ENCODE measurements around the gene RSL1D1.
"Not testable (repeated sequence)": the region's sequence is repeated elsewhere in the genome, so short reads cannot be mapped to it uniquely, and the experiment has no call there.

RSL1D1 gene

DNA sequence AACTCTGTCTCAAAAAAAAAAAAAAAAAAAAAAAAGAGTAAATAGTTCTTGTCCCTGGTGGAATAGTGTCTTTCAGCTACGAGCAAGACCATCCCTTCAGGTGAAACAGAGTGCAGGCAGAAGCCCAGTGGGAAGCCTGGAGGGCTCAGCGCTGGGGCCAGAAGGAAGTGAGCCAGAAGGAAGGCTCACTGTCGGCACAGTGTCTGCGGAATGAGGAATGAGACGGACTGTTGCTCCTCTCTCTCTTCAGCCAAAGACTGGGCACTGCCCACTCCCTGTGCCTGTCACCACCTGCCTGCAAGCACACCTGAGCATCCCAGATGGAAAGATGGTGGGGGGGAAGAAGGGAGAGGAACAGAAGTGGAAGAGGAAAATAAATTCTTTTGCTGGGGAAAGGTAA lies 7.5 kb downstream of the RSL1D1 start:
- DNase-seq (ENCODE audit: low read depth in 2 of 2) = no peak

DNA sequence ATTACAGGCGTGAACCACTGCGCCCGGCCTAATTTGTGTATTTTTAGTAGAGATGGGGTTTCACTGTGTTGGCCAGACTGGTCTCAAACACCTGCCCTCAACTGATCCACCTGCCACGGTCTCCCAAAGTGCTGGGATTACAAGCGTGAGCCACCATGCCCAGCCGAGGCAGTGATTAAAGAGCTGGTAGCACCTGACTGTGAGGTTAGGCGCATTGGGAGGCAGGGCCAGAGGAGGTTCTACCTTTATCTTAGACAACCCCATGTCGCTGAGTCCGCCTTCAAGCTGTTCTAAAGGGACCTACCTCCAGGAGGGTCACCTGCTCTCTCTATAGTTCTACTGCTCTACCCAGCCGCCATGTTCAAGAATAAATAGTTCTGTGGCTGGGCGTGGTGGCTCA lies 8.1 kb downstream of the RSL1D1 start:
- no peak for DNase-seq (ENCODE audit: low read depth in 2 of 2)

DNA sequence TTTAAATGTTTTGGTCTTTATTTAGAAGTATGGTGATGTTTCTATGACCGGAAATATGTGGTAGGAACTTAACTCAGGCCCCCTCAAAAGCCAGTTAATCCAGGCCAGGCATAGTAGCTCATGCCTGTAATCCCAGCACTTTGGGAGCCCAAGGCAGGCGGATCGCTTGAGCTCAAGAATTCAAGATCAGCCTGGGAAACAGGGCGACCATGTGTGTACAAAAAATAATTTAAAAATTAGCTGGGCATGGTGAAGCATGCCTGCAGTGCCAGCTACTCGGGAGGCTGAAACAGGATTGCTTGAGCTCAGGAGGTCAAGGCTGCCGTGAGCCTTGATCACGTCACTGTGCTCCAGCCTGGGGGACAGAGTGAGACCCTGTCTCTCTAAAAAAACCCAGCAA lies 10.3 kb downstream of the RSL1D1 start:
- no peak for DNase-seq (ENCODE audit: low read depth in 2 of 2)

DNA sequence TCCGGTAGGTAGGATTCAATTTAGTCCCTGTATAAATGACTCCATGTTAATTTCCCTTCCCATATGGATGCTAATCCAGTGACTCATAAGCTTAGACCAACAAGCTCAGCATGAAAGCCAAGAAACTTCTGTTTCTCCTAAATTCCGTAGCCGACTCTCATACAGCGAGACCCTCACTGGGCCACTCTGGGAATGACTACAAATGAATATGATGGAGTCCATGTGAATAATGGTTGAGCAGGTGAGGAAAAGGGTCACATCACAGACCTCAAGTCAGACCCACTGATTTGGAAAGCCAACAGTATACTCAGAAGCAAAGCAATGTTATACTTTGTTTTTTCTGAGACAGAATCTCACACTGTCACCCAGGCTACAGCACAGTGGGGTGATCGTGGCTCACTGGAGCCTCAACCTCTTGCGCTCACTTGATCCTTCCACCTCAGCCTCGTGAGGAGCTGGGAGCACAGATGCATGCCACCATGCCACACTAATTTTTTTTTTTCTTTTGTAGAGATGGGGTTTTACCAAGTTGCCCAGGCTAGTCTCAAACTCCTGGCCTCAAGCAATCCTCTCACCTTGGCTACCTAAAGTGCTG lies 14.6 kb downstream of the RSL1D1 start:
- peak; percentile 93 to 94 for DNase-seq (ENCODE audit: low read depth in 2 of 2)

DNA sequence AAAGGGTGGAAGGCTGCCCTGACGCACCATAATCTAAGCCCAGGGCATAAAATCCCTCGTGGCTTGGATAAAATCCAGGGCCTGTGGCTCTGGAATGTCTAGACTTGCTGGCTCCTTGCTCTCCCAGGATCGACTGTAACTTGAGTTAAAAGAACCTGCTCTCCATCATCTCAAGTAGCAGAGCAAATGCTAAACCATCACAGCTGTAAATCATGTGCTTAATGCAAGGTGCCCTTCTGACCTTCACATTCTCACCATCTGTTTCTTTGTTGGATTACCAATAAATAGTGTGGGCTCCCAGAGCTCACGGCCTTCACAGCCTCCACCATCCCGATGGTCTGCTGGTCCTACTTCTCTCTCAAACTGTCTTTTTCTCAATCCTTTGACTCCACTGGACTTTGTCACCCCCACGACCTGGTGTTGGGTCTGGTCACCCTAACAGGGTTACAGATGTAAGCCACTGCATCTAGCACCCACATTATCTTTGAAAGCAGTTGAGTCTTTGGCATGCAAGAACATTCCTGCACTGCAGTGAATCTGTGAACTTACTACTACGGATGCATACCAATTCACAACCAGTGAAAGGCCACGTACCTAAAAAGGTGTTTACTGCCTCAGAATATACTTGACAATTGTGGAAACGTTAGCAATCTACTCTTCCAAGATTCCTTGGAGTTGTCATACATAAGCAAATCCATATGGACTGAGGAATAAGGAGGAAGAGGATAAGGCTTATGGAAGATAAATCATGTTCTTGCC lies 15.3 kb downstream of the RSL1D1 start:
- DNase-seq (ENCODE audit: low read depth in 2 of 2) = peak; percentile 68 to 70

DNA sequence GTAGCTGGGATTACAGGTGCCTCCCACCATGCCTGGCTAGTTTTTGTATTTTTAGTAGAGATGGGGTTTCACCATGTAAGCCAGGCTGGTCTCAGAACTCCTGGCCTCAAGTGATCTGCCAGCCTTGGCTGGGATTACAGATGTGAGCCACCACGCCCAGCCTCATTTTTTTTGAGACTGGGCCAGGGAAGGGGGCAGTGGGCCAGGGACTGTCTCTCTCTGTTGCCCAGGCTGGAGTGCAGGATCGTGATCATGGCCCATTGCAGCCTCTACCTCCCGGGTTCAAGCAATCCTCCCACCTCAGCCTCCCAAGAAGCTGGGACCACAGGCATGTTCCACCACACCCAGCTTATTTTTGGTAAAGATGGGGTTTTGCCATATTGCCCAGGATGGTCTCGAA lies 16.0 kb downstream of the RSL1D1 start:
- no peak for DNase-seq (ENCODE audit: low read depth in 2 of 2)

DNA sequence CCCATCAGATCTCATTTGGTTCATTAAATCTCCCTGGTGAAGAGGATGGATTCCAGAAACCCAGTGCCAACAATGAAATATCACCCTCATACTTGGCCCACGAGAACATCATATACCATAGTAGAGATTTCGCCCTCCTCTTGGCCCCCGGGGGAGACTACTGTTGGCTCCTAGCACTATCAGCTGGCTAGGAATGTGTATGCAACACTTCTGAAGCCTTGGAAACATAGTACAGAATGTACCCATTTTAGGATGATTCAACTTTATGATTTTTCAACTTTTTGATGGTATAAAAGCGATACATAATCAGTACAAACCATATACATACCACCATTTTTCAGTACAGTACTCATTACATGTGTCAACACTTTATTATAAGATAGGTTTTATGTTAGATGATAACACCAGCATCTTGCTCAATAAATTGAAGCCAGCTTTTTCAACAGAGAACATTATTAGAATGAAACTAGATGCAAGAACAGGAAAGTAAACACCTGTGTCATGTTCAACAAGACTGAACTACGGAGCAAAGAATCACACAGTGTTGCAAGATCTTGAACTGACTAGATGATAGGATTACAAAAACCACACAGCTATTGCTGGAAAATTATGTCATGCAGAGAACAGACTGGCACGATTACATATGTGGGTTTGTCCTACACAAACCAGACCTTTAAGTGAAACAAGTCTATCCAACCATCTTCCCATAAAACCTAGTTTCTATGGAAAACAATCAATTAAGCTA lies 17.2 kb downstream of the RSL1D1 start:
- DNase-seq (ENCODE audit: low read depth in 2 of 2) = peak in 1 of 2 experiments; percentile 43

DNA sequence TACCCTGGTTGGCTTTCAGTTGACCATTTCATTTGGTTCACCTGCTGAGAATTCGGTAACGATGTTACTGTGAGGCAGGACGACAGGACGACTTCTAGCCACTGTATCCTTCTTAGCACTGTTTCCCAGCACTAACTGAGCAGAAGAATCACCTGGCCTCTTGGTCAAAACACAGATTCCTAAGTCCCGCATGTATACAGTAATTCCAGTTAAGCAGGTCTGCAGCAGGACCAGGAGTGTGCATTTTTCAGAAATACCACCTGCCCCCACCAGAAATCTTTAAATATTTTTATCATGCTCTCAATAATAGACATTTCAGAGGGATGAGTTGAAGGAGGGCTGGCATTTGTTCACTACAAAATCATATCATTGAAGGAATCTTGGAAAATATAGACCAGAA lies 22.6 kb downstream of the RSL1D1 start:
- DNase-seq (ENCODE audit: low read depth in 2 of 2) = no peak

DNA sequence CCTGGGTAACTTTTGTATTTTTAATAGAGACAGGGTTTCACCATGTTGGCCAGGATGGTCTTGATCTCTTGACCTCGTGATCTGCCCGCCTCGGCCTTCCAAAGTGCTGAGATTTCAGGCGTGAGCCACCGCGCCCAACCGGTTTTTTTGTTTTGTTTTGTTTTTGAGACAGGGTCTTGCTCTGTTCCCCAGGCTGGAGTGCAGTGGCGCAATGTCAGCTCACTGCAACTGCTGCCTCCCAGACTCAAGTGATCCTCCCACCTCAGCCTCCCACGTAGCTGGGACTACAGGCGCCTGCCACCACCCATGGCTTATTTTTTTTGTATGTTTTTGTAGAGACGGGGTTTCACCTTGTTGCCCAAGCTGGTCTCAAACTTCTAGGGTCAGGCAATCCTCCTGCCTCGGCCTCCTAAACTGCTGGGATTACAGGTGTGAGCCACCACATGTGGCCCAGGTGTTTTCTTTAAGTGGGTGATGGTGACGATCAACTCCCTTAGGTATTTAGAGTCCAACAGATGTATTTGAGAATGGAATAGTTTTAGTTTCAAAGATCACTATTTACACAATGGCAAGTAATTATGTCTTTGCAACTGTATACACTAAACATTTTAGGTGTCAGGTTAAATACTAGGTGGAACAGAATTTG lies 25.7 kb downstream of the RSL1D1 start:
- not testable (repeated sequence) for DNase-seq (ENCODE audit: low read depth in 2 of 2)

DNA sequence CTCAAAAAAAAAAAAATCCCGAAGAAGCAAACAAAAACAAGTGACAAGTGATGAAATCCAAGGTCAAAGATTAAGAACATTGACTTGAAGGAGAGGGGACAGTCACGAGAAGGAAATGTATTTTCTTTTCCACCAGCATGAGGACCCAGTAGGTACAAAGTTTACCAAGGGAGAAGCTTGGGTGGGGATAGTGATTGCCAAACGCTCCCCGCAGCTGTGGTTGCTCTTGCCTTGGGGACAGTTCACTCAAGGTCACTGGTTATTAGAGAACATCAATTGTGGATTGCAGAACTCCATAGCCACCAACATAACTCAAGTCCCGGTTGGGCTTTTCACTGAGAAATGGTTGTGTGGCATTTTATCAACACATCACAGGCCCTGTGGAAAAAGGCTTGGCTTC lies 27.0 kb downstream of the RSL1D1 start:
- DNase-seq (ENCODE audit: low read depth in 2 of 2) = no peak

DNA sequence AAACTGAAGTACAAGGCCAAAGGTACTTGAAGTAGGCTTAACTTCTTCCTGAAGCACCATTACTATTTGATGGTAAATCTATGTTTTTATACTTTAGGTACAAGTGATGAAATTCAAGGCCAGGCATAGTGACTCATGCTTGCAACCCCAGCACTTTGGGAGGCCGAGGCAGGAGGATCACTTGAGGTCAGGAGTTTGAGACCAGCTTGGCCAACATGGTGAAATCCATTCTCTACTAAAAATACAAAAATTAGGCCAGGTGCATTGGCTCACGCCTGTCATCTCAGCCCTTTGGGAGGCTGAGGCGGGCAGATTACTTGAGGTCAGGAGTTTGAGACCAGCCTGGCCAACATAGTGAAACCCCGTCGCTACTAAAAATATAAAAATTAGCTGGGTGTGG lies 27.7 kb downstream of the RSL1D1 start:
- DNase-seq (ENCODE audit: low read depth in 2 of 2) = not testable (repeated sequence)

DNA sequence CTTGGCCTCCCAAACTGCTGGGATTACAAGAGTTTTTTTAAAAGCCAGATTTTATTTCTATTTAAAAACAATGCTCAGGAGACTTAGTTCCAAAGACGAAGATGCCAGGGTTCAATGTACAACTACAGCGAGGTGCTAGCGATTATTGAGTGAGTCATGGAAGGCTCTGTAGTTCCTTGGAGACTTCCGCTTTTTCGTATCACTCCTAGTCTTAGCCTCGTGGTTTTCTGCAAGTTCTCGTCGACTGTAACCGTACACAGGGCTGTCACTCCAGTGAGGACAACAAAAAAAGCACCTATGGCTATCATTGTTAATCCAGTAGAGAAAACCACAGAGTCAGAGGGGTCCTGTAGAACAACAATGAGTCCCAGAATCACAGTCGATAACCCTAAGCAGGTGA lies 31.5 kb downstream of the RSL1D1 start:
- DNase-seq (ENCODE audit: low read depth in 2 of 2) = no peak

DNA sequence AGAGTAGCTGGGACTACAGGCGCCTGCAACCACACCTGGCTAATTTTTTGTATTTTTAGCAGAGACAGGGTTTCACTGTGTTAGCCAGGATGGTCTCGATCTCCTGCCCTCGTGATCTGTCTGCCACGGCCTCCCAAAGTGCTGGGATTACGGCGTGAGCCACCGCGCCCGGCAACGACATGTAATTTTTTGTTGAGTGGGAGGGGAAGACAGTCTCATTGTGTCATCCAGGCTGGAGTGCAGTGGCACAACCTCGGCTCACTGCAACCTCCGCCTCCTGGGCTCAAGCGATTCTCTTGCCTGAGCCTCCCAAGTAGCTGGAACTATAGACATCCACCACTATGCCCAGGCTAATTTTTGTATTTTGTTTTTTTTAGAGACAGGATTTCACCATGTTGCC lies 32.4 kb downstream of the RSL1D1 start:
- DNase-seq (ENCODE audit: low read depth in 2 of 2) = not testable (repeated sequence)

DNA sequence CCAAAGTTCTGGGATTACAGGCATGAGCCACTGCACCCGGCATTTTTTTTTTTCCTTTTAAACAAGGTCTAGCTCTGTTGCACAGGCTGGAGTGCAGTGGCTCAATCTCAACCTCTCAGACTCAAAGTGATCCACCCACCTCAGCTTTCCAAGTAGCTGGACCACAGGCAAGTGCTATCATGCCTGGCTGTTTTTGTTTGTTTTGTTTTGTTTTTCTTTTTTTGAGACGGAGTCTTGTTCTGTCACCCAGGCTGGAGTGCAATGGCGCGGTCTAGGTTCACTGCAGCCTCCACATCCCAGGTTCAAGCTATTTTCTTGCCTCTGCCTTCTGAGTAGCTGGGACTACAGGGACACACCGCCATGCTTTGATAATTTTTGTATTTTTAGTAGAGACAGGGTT lies 35.2 kb downstream of the RSL1D1 start:
- DNase-seq (ENCODE audit: low read depth in 2 of 2) = no peak

DNA sequence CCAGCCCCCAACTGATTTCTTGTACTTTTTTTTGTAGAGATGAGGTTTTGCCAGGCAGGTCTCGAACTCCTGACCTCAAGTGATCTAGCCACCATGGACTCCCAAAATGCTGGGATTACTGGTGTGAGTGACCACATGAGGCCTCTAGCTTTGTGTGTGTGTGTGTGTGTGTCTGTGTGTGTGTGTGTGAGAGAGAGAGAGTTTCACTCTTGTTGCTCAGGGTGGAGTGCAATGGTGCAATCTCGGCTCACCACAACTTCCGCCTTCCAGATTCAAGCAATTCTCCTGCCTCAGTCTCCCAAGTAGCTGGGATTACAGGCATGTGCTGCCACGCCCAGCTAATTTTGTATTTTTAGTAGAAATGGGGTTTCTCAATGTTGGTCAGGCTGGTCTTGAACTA lies 36.5 kb downstream of the RSL1D1 start:
- not testable (repeated sequence) for DNase-seq (ENCODE audit: low read depth in 2 of 2)

DNA sequence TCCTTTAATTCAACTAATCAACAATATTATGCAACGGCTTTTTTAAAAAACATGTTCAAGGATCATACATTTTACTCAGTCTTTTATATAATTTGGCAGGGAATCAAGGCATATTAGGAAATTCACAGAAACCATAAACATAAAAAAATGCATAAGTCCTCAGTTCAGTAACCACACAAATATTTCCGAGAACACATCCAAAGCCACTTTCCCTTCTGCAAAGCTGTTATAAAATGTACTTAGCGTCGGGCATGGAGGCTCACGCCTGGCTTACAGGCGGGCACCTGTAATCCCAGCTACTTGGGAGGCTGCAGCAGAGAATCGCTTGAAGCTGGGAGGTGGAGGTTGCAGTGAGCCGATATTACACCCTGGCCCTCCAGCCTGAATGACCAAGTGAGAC lies 44.6 kb downstream of the RSL1D1 start:
- peak; percentile 75 to 82 for DNase-seq (ENCODE audit: low read depth in 2 of 2)

DNA sequence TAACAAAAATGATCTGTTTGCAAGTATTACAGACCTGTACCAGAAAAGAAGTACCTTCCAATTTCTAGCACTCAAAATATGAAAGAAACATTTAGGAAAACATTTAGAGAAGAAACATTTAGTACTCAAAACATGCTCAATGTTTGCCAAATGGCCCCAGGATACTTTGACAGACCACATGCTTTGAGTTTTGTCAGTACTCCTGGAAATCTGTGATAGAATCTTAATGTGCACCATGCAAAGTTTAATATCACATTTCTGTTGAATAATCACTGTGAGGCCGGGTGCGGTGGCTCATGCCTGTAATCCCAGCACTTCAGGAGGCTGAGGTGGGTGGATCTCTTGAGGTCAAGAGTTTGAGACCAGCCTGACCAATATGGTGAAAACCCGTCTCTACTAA lies 45.8 kb downstream of the RSL1D1 start:
- no peak for DNase-seq (ENCODE audit: low read depth in 2 of 2)

DNA sequence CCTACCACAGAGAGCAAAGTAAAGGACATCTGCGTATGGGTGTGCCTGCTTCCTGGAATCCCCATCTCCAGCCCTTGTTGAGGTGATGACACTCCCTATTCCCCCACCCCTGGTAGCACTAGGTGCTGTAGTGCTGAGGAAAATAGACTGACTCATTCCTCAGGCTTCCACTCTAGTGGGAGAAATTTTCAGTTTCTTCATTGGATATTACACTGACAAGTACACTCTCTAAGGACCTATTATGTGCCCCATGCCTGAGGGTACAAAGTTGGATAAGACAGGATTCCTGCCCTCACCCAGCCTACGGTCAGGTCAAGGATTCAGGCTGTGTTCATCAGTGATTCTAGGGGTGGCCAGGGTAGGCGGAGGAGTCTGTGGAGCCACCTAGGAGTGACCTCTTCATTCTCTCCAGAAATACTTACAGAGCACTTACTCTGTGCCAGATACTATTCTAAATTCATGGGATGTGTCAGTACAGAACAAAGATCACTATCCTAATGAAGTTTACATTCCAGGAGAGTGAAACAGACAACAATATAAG lies 49.8 kb downstream of the RSL1D1 start:
- no peak for DNase-seq (ENCODE audit: low read depth in 2 of 2)

DNA sequence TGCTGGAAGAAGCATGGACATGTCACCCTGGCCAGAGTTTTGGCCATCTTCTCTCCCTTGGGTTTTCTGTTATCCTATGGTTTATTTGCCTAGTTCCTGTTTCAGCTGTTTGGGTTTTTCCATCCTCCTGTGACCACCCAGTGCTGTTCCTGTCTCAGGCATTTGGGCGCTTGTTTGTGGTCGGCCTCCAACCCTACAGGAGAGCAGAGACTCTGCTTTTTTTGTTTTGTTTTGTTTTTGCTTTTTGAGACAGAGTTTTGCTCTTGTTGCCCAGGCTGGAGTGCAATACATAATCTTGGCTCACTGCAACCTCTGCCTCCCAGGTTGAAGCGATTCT lies 51.0 kb downstream of the RSL1D1 start:
- no peak for DNase-seq (ENCODE audit: low read depth in 2 of 2)

DNA sequence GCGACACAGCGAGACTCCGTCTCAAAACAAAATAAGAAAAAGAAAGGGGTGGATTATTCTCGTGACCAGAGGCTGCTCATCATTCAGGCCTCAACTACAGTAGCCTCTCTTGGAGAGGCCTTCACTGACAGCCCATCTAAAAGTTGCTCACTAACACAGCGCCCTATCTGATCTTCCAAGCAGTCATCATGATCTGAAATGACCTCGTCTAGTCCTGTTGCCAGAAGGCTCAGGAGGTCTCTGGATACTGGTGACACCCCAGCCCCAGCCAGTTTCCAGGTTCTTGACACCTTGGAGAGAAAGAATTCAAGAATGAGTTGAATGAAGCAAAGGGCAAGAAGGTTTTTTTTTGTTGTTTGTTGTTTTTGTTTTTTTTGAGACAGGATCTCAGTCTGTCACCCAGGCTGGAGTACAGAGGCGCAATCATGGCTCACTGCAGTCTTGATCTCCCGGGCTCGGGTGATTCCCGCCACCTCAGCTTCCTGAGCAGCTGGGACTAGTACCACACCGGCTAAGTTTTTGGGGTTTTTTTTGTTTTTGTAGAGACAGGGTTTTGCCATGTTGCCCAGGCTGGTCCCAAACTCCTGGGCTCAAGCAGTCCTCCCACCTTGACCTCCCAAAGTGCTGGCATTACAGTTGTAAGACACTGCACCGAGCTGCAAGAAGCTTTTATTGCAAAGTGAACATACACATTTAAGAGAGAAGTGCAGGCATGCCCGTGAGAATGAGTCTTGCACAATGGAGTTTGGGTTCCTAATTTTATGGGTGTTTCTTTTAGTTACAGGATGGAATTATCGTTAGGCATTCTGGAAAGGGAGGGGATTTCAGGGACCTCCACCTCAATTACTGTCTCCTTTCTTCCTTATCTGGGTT lies 51.6 kb downstream of the RSL1D1 start:
- DNase-seq (ENCODE audit: low read depth in 2 of 2) = no peak

DNA sequence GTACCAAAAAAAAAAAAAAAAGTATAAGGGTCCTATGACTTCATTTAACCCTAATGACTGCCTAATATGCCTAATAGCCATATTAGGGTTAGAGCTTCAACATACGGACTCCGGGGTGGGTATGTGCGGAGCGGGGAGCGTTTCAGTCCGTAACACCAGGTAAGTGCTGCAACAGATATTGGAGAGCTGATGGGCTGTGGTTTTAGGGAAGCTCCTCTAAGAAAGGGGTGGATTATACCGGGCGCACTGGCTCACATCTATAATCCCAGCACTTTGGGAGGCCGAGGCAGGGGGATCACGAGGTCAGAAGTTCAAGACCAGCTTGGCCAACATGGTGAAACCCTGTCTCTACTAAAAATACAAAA lies 52.3 kb downstream of the RSL1D1 start:
- no peak for DNase-seq (ENCODE audit: low read depth in 2 of 2)

DNA sequence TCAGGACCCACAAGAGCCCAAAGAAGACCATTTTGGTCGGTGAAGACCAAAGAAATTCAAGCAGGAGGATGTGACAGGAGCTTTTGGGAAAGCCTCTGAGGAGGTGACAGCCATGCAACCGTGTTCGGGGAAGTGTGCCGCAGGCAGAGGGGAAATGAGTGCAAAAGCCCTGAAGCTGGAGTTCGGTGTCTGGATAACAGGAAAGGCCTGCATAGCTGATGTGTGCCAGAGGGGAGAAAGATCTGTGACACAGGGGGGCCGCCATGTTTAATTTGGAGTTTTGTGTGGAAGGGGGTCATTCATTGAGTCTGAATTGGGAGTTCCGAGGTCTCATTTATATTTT lies 53.4 kb downstream of the RSL1D1 start:
- DNase-seq (ENCODE audit: low read depth in 2 of 2) = no peak

Measured in fibroblast of skin of left quadriceps (primary cell).